Astrocyte (in vitro differentiated cells and primary cell): Measurements from ENCODE around the gene BORCS6. TPM values are rescaled to one million over a fixed set of nuclear protein-coding genes. Genes with fewer than 3 reads are reported as not detected.
A peak's percentile ranks its signal among the peaks of the same experiment; 100 is the strongest.

Source experiments
- DNase-seq: peaks from one replicate; pipeline ENCODE4 v3.0.0-alpha.2; 2010; ENCODE audit warnings: low read depth
- FAIRE-seq: peaks from 2 replicates; lab custom pipeline; 2011; peaks lifted over from hg19 to GRCh38; lab: Jason Lieb, UNC
- H2AFZ ChIP-seq: 2 replicates; pipeline ENCODE4 v1.6.0; 2012; ENCODE audit warnings: low read depth, low read length, inconsistent platforms
- H3K27ac ChIP-seq: 2 replicates; pipeline ENCODE4 v1.5.1; 2011; ENCODE audit warnings: low read depth, low read length, inconsistent platforms
- H3K27me3 ChIP-seq: 2 replicates; pipeline ENCODE4 v1.6.0; 2011; ENCODE audit warnings: low read length, inconsistent platforms; ENCODE audit not compliant: insufficient read depth
- H3K36me3 ChIP-seq: 2 replicates; pipeline ENCODE4 v1.5.1; 2011; ENCODE audit warnings: low read length, inconsistent platforms; ENCODE audit not compliant: insufficient read depth
- H3K4me1 ChIP-seq: 2 replicates; pipeline ENCODE4 v1.5.1; 2011; ENCODE audit warnings: low read length, inconsistent platforms; ENCODE audit not compliant: insufficient read depth
- H3K4me2 ChIP-seq: 2 replicates; pipeline ENCODE4 v1.6.0; 2012; ENCODE audit warnings: low read length, inconsistent platforms
- H3K4me3 ChIP-seq: 2 replicates; pipeline ENCODE4 v1.5.1; 2011; ENCODE audit warnings: low read depth, mild to moderate bottlenecking, low read length, inconsistent platforms; ENCODE audit not compliant: insufficient read depth
- H3K79me2 ChIP-seq: 2 replicates; pipeline ENCODE4 v1.6.0; 2012; ENCODE audit warnings: mild to moderate bottlenecking, low read length, inconsistent platforms; ENCODE audit not compliant: insufficient read depth
- H3K9ac ChIP-seq: 2 replicates; pipeline ENCODE4 v1.6.0; 2012; ENCODE audit warnings: mild to moderate bottlenecking, low read length, inconsistent platforms
- H3K9me3 ChIP-seq: 2 replicates; pipeline ENCODE4 v1.5.1; 2012; ENCODE audit warnings: low read depth, mild to moderate bottlenecking, low read length, inconsistent platforms; ENCODE audit not compliant: insufficient read depth
- H4K20me1 ChIP-seq: 2 replicates; pipeline ENCODE4 v1.6.0; 2012; ENCODE audit warnings: low read length, inconsistent platforms; ENCODE audit not compliant: insufficient read depth
- H3K27ac Mint-ChIP-seq: one replicate; pipeline ENCODE4 v1.8.0; 2021; ENCODE audit warnings: mild to moderate bottlenecking, mixed read lengths; ENCODE audit not compliant: unreplicated experiment
- H3K27me3 Mint-ChIP-seq: one replicate; pipeline ENCODE4 v1.8.0; 2021; ENCODE audit warnings: low read depth, mixed read lengths; ENCODE audit not compliant: unreplicated experiment
- H3K36me3 Mint-ChIP-seq: one replicate; pipeline ENCODE4 v1.8.0; 2021; ENCODE audit warnings: low read depth, mixed read lengths; ENCODE audit not compliant: unreplicated experiment
- H3K4me1 Mint-ChIP-seq: one replicate; pipeline ENCODE4 v1.8.0; 2021; ENCODE audit warnings: low read depth, mixed read lengths; ENCODE audit not compliant: unreplicated experiment
- H3K4me3 Mint-ChIP-seq: one replicate; pipeline ENCODE4 v1.8.0; 2021; ENCODE audit warnings: mild to moderate bottlenecking, moderate library complexity, mixed read lengths; ENCODE audit not compliant: unreplicated experiment
- H3K9me3 Mint-ChIP-seq: one replicate; pipeline ENCODE4 v1.8.0; 2021; ENCODE audit warnings: mild to moderate bottlenecking, mixed read lengths; ENCODE audit not compliant: unreplicated experiment
- EZH2 ChIP-seq: IDR thresholded peaks from 2 replicates; pipeline ENCODE4 v1.6.1; 2012; ENCODE audit warnings: mild to moderate bottlenecking, low read length, inconsistent platforms; ENCODE audit not compliant: insufficient read depth
- total RNA-seq: library from RNA; stranded (reverse); gene quantifications from 2 replicates; pipeline ENCODE4 v1.2.1, GENCODE V29; 2021
- TF ChIP-seq, protein P1 (sequence below): IDR thresholded peaks from 2 replicates; pipeline ENCODE4 v1.5.1; 2011; ENCODE audit warnings: low read depth, mild to moderate bottlenecking, inconsistent platforms, low read length, moderate library complexity; ENCODE audit not compliant: insufficient read depth

The BORCS6 gene
- total RNA-seq, 1 donor from 2014 or later, result 6.6 TPM

DNA sequence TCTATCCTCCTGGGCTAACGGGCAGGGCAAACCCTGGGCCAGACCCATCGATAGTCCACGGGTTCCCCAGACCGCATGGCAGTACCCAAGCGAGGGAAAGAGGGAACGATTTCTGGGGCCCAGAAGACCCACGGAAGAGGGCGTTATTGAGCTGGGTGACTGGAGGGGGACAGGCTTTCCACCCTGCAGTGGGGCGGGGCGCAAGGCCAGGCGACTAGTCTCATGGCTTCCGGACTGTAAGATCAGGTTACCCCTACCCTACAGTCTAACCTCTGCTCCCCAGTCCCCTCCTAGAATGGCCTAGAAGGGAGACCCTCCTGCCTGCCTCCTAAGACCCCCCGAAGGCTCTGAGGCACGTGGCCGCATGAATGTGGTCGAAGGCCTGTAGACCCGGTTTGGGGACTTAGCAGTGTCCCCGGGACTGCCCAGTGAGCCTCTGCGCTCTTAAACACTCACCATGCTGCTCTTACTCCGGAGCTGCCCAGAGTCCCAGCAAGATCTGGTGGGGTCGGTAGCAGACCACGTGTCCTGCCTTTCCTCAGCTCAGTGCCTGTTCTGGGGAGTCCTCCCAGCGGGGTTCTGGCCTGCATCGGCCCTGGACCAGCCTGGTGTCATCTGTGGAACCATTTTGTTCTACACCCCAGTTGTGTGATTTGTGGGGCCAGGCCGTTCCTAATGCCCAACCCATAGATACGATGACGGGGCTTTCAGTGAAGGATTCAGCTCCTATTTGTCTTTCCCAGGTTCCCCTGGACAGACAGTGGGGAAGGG lies 33.6 kb upstream of the BORCS6 start:
- DNase-seq, result peak; percentile 29

DNA sequence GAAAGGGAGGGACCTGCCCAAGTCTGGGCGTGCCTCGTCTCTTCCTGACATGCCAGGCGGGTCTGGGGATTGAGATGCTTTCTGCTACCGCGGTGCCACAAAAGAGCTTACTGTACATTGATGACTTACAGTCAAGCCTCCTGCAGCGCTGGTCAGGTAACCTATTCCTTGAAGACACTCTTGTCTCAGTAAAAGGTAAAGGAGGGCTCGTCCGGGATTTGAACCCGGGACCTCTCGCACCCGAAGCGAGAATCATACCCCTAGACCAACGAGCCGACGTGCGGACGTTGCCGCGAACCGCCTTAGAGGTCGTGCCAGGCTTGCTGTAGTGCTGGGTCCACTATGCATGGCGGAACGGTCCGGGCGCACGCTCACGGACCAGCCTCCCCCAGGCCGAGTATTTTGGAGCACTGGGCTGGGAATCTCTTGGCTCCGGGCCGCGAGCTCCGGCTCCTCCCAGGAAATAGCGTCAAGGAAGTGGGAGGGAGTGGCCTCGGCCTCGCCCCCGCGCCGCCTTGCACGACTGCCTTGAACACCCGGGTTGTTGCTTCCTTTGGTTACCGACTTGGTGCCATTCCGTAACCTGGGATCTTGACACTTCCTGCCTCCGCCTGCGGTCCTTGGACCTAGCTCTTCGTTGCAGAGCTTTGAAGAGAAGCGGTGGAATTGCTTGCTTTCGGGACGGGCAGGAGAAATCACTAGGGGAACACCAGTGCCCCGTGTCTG lies 32.8 kb upstream of the BORCS6 start:
- Histone ChIP-seq H3K36me3 (no peaks in the 10 kb centered on the region), H3K4me2 (peak overlapping the region; percentile 92), H3K9me3 (no peaks in the 10 kb centered on the region), H3K27ac (peak overlapping the region; percentile 89), H3K4me3 (peak overlapping the region; percentile 76), H3K4me1 (peaks cover 9% of the 10 kb centered on the region), H3K27me3 (no peaks in the 10 kb centered on the region), H4K20me1 (peaks cover 12% of the 10 kb centered on the region), H3K9ac (peak overlapping the region; percentile 91), H3K79me2 (no peaks in the 10 kb centered on the region), H2AFZ (peak overlapping the region; percentile 84)
- H3K27me3 Mint-ChIP-seq, result no peaks in the 10 kb centered on the region
- H3K9me3 Mint-ChIP-seq, result peaks cover 2% of the 10 kb centered on the region
- peak overlapping the region; percentile 90 for H3K4me3 Mint-ChIP-seq
- DNase-seq (peak; percentile 86), FAIRE-seq (no peak)
- H3K27ac Mint-ChIP-seq, result peak overlapping the region; percentile 93
- peaks cover 4% of the 10 kb centered on the region for H3K4me1 Mint-ChIP-seq
- TF ChIP-seq, protein P1, sequence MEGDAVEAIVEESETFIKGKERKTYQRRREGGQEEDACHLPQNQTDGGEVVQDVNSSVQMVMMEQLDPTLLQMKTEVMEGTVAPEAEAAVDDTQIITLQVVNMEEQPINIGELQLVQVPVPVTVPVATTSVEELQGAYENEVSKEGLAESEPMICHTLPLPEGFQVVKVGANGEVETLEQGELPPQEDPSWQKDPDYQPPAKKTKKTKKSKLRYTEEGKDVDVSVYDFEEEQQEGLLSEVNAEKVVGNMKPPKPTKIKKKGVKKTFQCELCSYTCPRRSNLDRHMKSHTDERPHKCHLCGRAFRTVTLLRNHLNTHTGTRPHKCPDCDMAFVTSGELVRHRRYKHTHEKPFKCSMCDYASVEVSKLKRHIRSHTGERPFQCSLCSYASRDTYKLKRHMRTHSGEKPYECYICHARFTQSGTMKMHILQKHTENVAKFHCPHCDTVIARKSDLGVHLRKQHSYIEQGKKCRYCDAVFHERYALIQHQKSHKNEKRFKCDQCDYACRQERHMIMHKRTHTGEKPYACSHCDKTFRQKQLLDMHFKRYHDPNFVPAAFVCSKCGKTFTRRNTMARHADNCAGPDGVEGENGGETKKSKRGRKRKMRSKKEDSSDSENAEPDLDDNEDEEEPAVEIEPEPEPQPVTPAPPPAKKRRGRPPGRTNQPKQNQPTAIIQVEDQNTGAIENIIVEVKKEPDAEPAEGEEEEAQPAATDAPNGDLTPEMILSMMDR, result no peak
- no peak for TF ChIP-seq EZH2
- peaks cover 3% of the 10 kb centered on the region for H3K36me3 Mint-ChIP-seq

More for the DNA sequence above, 33.6 kb upstream of the BORCS6 start:
- no peak for TF ChIP-seq EZH2
- TF ChIP-seq, protein P1, result peak; percentile 6
- H3K79me2 ChIP-seq, result no peaks in the 10 kb centered on the region
- peak overlapping the region; percentile 91 for H3K9ac ChIP-seq
- peaks cover 4% of the 10 kb centered on the region for H3K4me1 Mint-ChIP-seq
- H3K4me2 ChIP-seq, result peak overlapping the region; percentile 92
- peaks cover 3% of the 10 kb centered on the region for H3K36me3 Mint-ChIP-seq
- no peaks in the 10 kb centered on the region for H3K9me3 ChIP-seq
- FAIRE-seq, result no peak
- H3K27me3 Mint-ChIP-seq, result no peaks in the 10 kb centered on the region
- H3K4me3 ChIP-seq, result peak overlapping the region; percentile 76
- peaks cover 12% of the 10 kb centered on the region for H4K20me1 ChIP-seq
- H3K27ac ChIP-seq, result peak overlapping the region; percentile 89
- H3K27ac Mint-ChIP-seq, result peak overlapping the region; percentile 93
- peaks cover 9% of the 10 kb centered on the region for H3K4me1 ChIP-seq
- peaks cover 2% of the 10 kb centered on the region for H3K9me3 Mint-ChIP-seq
- H3K27me3 ChIP-seq, result no peaks in the 10 kb centered on the region
- H3K36me3 ChIP-seq, result no peaks in the 10 kb centered on the region
- H2AFZ ChIP-seq, result peak overlapping the region; percentile 84
- peak overlapping the region; percentile 90 for H3K4me3 Mint-ChIP-seq
